ENCODE data around the gene SLC22A2. TPM values are rescaled to one million over a fixed set of nuclear protein-coding genes. Genes with fewer than 3 reads are reported as not detected.

SLC22A2 gene
- total and polyA plus RNA-seq, 2 donors (not counting 3 experiments of a cell fraction or from before 2014, with no cell fraction given), result not detected

DNA sequence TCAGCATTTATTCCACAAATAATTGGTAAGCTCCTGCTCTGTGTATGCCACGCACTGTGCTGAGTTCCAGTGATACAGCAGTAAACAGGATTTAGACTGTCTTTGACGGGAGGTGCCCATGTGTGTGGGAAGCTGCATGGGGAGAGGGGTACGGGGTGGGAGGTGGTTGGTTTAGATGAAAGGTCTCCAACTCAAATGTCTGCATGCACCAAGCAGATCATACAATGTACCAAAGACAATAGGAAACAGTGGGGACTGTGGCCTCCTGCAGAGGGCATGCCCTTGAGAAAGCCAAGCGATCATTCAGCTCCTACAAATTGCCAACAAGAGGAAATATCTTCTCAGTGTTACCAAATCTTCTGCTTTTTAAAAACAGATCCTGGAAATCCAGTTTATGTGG lies 36.1 kb downstream of the SLC22A2 start:
- no peak for DNase-seq (ENCODE audit: low read depth, low spot score)
- Histone ChIP-seq H3K36me3 (ENCODE audit: control insufficient read depth in 2 of 2, extremely low read depth in 1 of 2, insufficient read depth in 2 of 2, low read length in 2 of 2) (no peaks in the 10 kb centered on the region), H3K27me3 (ENCODE audit: control insufficient read depth in 2 of 2, insufficient read depth in 2 of 2, low read length in 2 of 2) (no peaks in the 10 kb centered on the region), H3K9ac (replicated peaks; ENCODE audit: extremely low read depth, insufficient read depth, low read length) (no peak overlapping the region), H2AFZ (ENCODE audit: low read depth, low read length) (no peak overlapping the region), H4K20me1 (replicated peaks; ENCODE audit: control insufficient read depth, extremely low read depth, insufficient read depth, low read length) (no peaks in the 10 kb centered on the region), H3K4me2 (ENCODE audit: insufficient read depth, low read length) (no peak overlapping the region), H3K79me2 (ENCODE audit: control insufficient read depth, insufficient read depth, low read length) (no peaks in the 10 kb centered on the region), H3K9me3 (replicated peaks; ENCODE audit: control insufficient read depth, insufficient read depth, low read length) (peaks cover 5% of the 10 kb centered on the region), H3K27ac (ENCODE audit: insufficient read depth, low read depth, low read length) (no peak overlapping the region), H3K4me3 (replicated peaks in 1 of 3; ENCODE audit: insufficient read depth in 1 of 3, low read depth in 1 of 3, low read length in 3 of 3) (no peak overlapping the region), H3K9me1 (replicated peaks; ENCODE audit: control insufficient read depth, extremely low read depth, insufficient read depth, low read length) (no peaks in the 10 kb centered on the region), H3K4me1 (ENCODE audit: control insufficient read depth, extremely low read depth, insufficient read depth, low read length) (no peaks in the 10 kb centered on the region)
- ChIA-PET CTCF (no interaction called here), POLR2A (no interaction called here)
- dilution Hi-C loops (cut with MboI; ENCODE audit: extremely low pct_ligation_motif_present, low sequenced_read_pairs) (no loop called here), intact Hi-C loops (cut with micrococcal nuclease) (no loop called here)
- FAIRE-seq, result no peak
- BruUV-seq (replicated peaks), result no TSS peak
- TF ChIP-seq, protein P1, sequence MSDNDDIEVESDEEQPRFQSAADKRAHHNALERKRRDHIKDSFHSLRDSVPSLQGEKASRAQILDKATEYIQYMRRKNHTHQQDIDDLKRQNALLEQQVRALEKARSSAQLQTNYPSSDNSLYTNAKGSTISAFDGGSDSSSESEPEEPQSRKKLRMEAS (IDR thresholded peaks at IDR 0.05; ENCODE audit: insufficient read depth, insufficient read length), result no peak
- TF ChIP-seq, protein P2, sequence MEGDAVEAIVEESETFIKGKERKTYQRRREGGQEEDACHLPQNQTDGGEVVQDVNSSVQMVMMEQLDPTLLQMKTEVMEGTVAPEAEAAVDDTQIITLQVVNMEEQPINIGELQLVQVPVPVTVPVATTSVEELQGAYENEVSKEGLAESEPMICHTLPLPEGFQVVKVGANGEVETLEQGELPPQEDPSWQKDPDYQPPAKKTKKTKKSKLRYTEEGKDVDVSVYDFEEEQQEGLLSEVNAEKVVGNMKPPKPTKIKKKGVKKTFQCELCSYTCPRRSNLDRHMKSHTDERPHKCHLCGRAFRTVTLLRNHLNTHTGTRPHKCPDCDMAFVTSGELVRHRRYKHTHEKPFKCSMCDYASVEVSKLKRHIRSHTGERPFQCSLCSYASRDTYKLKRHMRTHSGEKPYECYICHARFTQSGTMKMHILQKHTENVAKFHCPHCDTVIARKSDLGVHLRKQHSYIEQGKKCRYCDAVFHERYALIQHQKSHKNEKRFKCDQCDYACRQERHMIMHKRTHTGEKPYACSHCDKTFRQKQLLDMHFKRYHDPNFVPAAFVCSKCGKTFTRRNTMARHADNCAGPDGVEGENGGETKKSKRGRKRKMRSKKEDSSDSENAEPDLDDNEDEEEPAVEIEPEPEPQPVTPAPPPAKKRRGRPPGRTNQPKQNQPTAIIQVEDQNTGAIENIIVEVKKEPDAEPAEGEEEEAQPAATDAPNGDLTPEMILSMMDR (IDR thresholded peaks at IDR 0.05; ENCODE audit: extremely low read depth in 1 of 2, insufficient read depth in 1 of 2, low read depth in 1 of 2, low read length in 2 of 2), result no peak
- TF ChIP-seq JUN (IDR thresholded peaks at IDR 0.05; ENCODE audit: borderline replicate concordance, insufficient read depth, insufficient read length, low read depth) (no peak), POLR2A (IDR thresholded peaks at IDR 0.05; ENCODE audit: low read depth, low read length) (no peak), FOS (IDR thresholded peaks at IDR 0.05; ENCODE audit: borderline replicate concordance, insufficient read depth, low read length) (no peak), GATA2 (IDR thresholded peaks at IDR 0.05; ENCODE audit: insufficient read depth, insufficient read length, low read depth, low read length) (no peak), POLR2AphosphoS5 (IDR thresholded peaks at IDR 0.05; ENCODE audit: insufficient read depth, low read depth, low read length) (no peak), EZH2 (IDR thresholded peaks at IDR 0.05; ENCODE audit: borderline replicate concordance, low read depth, low read length, severe bottlenecking) (no peak)

Data from endothelial cell of umbilical vein (primary cell).